BE2C (cell line): ENCODE data around the gene MMP8.
"Not testable (repeated sequence)": the region's sequence is repeated elsewhere in the genome, so short reads cannot be mapped to it uniquely, and the experiment has no call there.

Experiments used
- DNase-seq: peaks from one replicate; pipeline ENCODE4 v3.0.0-alpha.2; 2020
- H3K27me3 ChIP-seq: fragments of 250-450 bp; sonication (Bioruptor Pico); 2 replicates; pipeline ENCODE4 v1.5.1; 2020; ENCODE audit warnings: mild to moderate bottlenecking
- H3K36me3 ChIP-seq: fragments of 250-450 bp; sonication (Bioruptor Pico); 2 replicates; pipeline ENCODE4 v1.5.1; 2020; ENCODE audit warnings: mild to moderate bottlenecking
- H3K4me1 ChIP-seq: fragments of 250-450 bp; sonication (Bioruptor Pico); 2 replicates; pipeline ENCODE4 v1.5.1; 2020
- H3K4me3 ChIP-seq: 2 replicates; pipeline ENCODE4 v1.5.1; 2011; ENCODE audit warnings: low read depth, low read length
- H3K9me3 ChIP-seq: fragments of 250-450 bp; sonication (Bioruptor Pico); 2 replicates; pipeline ENCODE4 v1.5.1; 2020
- TF ChIP-seq, protein P1 (sequence below): IDR thresholded peaks from 2 replicates; pipeline ENCODE4 v1.5.1; 2012; ENCODE audit warnings: mild to moderate bottlenecking, low read depth, low read length

Gene MMP8

DNA sequence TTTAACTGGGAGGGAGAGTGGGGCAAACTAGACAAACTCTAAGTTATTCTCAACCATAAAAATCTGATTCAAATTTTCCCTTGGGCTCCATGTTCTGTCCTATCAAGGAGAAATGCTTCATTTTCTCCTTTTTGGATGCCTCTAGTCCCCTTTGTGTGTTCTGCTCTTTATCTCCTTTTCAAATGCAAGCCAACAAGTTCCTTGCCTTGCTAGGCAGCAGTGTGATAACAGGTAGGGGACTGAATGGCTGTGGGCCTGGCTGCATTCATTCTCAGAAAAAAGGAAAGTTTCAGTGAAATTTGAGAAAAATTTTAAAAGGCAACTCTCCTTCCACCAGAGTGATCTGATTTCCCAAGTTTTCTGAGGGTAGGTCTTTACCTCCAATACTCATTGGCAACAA lies 26.9 kb upstream of the MMP8 start:
- no peak overlapping the region for H3K4me3 ChIP-seq
- no peaks in the 10 kb centered on the region for H3K27me3 ChIP-seq
- DNase-seq = no peak
- TF ChIP-seq, protein P1, sequence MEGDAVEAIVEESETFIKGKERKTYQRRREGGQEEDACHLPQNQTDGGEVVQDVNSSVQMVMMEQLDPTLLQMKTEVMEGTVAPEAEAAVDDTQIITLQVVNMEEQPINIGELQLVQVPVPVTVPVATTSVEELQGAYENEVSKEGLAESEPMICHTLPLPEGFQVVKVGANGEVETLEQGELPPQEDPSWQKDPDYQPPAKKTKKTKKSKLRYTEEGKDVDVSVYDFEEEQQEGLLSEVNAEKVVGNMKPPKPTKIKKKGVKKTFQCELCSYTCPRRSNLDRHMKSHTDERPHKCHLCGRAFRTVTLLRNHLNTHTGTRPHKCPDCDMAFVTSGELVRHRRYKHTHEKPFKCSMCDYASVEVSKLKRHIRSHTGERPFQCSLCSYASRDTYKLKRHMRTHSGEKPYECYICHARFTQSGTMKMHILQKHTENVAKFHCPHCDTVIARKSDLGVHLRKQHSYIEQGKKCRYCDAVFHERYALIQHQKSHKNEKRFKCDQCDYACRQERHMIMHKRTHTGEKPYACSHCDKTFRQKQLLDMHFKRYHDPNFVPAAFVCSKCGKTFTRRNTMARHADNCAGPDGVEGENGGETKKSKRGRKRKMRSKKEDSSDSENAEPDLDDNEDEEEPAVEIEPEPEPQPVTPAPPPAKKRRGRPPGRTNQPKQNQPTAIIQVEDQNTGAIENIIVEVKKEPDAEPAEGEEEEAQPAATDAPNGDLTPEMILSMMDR = no peak
- H3K4me1 ChIP-seq = no peaks in the 10 kb centered on the region
- H3K9me3 ChIP-seq = no peaks in the 10 kb centered on the region
- no peaks in the 10 kb centered on the region for H3K36me3 ChIP-seq

- no peak for DNase-seq
- no peaks in the 10 kb centered on the region for H3K4me1 ChIP-seq
- no peaks in the 10 kb centered on the region for H3K9me3 ChIP-seq
- H3K36me3 ChIP-seq = no peaks in the 10 kb centered on the region
- no peak overlapping the region for H3K4me3 ChIP-seq
- TF ChIP-seq, protein P1 = no peak
- H3K27me3 ChIP-seq = no peaks in the 10 kb centered on the region
Observed at GRCh38 chr11:102749101-102749722, 24.5 kb upstream of the MMP8 start.

- not testable (repeated sequence) for DNase-seq, H3K4me3 ChIP-seq, H3K4me1 ChIP-seq, H3K36me3 ChIP-seq, H3K27me3 ChIP-seq, H3K9me3 ChIP-seq
Observed at GRCh38 chr11:102746746-102747578, 22.2 kb upstream of the MMP8 start.

DNA sequence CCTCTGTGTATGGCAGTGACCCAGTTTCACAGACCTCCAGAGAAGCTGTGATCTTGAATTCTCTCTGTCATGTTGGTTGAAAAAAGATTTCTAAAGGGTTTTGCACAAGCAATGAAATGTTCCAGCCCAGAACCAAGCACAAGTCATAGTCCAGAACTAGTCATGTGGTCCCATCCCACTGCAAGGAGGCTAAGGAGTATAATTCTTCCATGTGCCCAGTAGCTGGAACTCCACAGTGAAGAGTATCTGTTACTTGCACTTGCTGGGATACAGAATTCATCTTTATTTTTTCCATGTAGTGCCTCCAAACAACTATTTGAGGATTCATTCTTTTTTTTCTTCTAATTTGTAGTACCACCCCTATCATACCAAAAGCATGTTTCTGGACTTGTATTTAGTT lies 9.9 kb upstream of the MMP8 start:
- no peaks in the 10 kb centered on the region for H3K4me1 ChIP-seq
- no peak for DNase-seq
- H3K9me3 ChIP-seq = no peaks in the 10 kb centered on the region
- TF ChIP-seq, protein P1 = no peak
- H3K27me3 ChIP-seq = no peaks in the 10 kb centered on the region
- no peaks in the 10 kb centered on the region for H3K36me3 ChIP-seq
- no peak overlapping the region for H3K4me3 ChIP-seq

DNA sequence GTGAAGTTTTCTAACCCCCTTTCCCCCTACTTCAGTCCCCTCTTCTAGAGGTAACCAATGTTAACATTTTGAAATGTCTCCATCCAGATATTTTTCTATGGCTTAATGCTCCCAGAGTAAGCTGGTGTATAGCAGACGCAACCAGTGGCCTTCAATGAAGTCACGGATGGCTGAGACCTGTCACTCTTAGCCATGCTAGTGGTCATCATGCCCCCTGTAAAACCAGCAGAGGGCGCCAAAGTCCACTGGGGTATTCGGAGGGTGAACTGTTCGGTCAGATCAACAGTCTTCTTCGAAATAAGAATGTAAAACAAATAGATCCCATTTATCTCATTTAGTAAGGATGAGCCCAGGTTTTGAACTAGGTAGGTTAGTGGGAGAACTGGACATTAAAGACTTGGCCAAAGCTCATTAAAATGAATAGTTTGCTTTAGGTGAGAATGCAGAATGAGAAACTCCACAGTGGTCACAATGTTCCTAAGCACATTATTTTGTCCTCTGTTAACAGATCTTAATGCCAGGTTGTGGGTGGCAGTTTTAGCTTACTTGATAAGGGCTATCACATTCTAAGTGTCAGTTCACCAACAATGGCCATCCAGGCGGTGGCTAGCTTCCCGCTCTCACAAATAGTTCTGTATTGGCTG lies 8.6 kb upstream of the MMP8 start:
- H3K4me1 ChIP-seq = no peaks in the 10 kb centered on the region
- H3K9me3 ChIP-seq = no peaks in the 10 kb centered on the region
- TF ChIP-seq, protein P1 = peak; percentile 92
- H3K4me3 ChIP-seq = no peak overlapping the region
- H3K36me3 ChIP-seq = no peaks in the 10 kb centered on the region
- DNase-seq = peak; percentile 73
- H3K27me3 ChIP-seq = no peaks in the 10 kb centered on the region

DNA sequence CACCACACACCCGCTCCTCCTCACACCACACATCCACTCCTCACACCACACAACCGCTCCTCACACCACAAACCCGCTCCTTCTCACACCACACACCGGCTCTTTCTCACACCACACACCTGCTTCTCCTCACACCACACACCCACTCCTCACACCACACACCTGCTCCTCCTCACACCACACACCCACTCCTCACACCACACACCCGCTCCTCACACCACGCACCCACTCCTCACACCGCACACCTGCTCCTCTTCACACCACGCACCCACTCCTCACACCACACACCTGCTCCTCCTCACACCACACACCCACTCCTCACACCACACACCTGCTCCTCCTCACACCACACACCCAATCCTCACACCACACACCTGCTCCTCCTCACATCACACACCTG lies 6.2 kb upstream of the MMP8 start:
- not testable (repeated sequence) for H3K9me3 ChIP-seq, H3K27me3 ChIP-seq, H3K36me3 ChIP-seq, DNase-seq, H3K4me3 ChIP-seq, H3K4me1 ChIP-seq
